GM18502 (cell line): Measurements from ENCODE around the gene HSFX3.
A peak's percentile ranks its signal among the peaks of the same experiment; 100 is the strongest.
"Not testable (repeated sequence)": the region's sequence is repeated elsewhere in the genome, so short reads cannot be mapped to it uniquely, and the experiment has no call there.

Experiments
- ATAC-seq: cut with Tn5 transposase; IDR thresholded peaks from one replicate; pipeline ENCODE4 v1.9.1; 2021; ENCODE audit warnings: mild to moderate bottlenecking; ENCODE audit not compliant: unreplicated experiment, poor library complexity

Gene HSFX3

GRCh38 chrX:149546962-149547361 is 2.8 kb downstream of the HSFX3 start:
- not testable (repeated sequence) for ATAC-seq

- not testable (repeated sequence) for ATAC-seq
These were observed 3.9 kb downstream of the HSFX3 start for GRCh38 chrX:149545545-149546543.

- no peak for ATAC-seq
These were observed 8.1 kb downstream of the HSFX3 start for GRCh38 chrX:149541521-149542047.

- ATAC-seq, result peak; percentile 79
These were observed 8.9 kb downstream of the HSFX3 start, which contains the start of gene EOLA1 for GRCh38 chrX:149540621-149541520. Gene EOLA1, plus strand, starts transcription at chrX:149541012. Its CDS starts 4,619 bp downstream, at chrX:149545631.

- ATAC-seq, result peak; percentile 28
These were observed 9.5 kb downstream of the HSFX3 start for GRCh38 chrX:149540131-149540620.

- ATAC-seq, result peak; percentile 52
These were observed 10.2 kb downstream of the HSFX3 start for GRCh38 chrX:149539283-149540130.

GRCh38 chrX:149537474-149537873 is 12.2 kb downstream of the HSFX3 start:
- ATAC-seq, result not testable (repeated sequence)

- ATAC-seq, result not testable (repeated sequence)
These were observed 14.7 kb downstream of the HSFX3 start for GRCh38 chrX:149534926-149535602.

- ATAC-seq, result not testable (repeated sequence)
These were observed 15.7 kb downstream of the HSFX3 start for GRCh38 chrX:149533999-149534398.

GRCh38 chrX:149532868-149533267 is 16.9 kb downstream of the HSFX3 start:
- not testable (repeated sequence) for ATAC-seq

- ATAC-seq, result peak; percentile 77
These were observed 18.1 kb downstream of the HSFX3 start for GRCh38 chrX:149531599-149531998.

- no peak for ATAC-seq
These were observed 21.3 kb downstream of the HSFX3 start for GRCh38 chrX:149528381-149528780.

- ATAC-seq, result peak; percentile 36
These were observed 22.0 kb downstream of the HSFX3 start for GRCh38 chrX:149527705-149528104.

GRCh38 chrX:149526318-149527033 is 23.2 kb downstream of the HSFX3 start:
- ATAC-seq, result not testable (repeated sequence)

- peak; percentile 51 for ATAC-seq
These were observed 23.8 kb downstream of the HSFX3 start for GRCh38 chrX:149525903-149526302.

- peak; percentile 92 for ATAC-seq
These were observed 24.3 kb downstream of the HSFX3 start for GRCh38 chrX:149525389-149525788.

- ATAC-seq, result no peak
These were observed 26.8 kb downstream of the HSFX3 start for GRCh38 chrX:149522916-149523315.

GRCh38 chrX:149521438-149521837 is 28.3 kb downstream of the HSFX3 start:
- no peak for ATAC-seq
